HG03045 (cell line): Measurements from ENCODE around the gene MIPEP.
"Not testable (repeated sequence)": the region's sequence is repeated elsewhere in the genome, so short reads cannot be mapped to it uniquely, and the experiment has no call there.

Experiments
- ATAC-seq: cut with Tn5 transposase; IDR thresholded peaks from one replicate; pipeline ENCODE4 v1.9.1; 2021; ENCODE audit warnings: mild to moderate bottlenecking, moderate library complexity; ENCODE audit not compliant: unreplicated experiment

Gene MIPEP

GRCh38 chr13:23778002-23778652, 111.1 kb downstream of the MIPEP start:
- no peak for ATAC-seq

- peak; percentile 28 for ATAC-seq
Observed at GRCh38 chr13:23777575-23777870, 111.7 kb downstream of the MIPEP start.

- ATAC-seq: peak; percentile 80
Observed at GRCh38 chr13:23776698-23777574, 112.3 kb downstream of the MIPEP start.

- ATAC-seq: no peak
Observed at GRCh38 chr13:23772717-23773116, 116.5 kb downstream of the MIPEP start.

- ATAC-seq: no peak
Observed at GRCh38 chr13:23771956-23772355, 117.2 kb downstream of the MIPEP start.

GRCh38 chr13:23771552-23771951, 117.6 kb downstream of the MIPEP start:
- peak; percentile 70 for ATAC-seq

DNA sequence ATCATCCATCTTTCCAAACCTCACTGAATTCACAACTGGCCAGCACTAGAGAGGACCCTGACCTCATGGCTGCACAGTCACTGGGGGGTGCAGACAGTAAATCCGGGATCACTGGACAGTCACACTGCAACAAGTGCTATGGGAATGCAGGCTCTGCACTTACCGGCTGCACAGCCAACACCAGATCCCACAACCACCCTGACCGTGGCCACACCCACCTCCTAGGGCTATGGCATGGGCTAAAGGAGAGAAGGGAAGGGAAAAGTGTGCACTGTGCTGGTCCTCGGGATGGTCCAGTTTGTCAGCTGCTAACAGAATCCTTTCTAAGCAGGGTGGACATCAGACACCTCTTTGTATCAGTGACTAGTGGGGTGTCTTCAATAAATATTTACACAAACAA, 118.2 kb downstream of the MIPEP start:
- no peak for ATAC-seq

- no peak for ATAC-seq
Observed at GRCh38 chr13:23770428-23770827, 118.8 kb downstream of the MIPEP start.

GRCh38 chr13:23769401-23769800, 119.8 kb downstream of the MIPEP start:
- no peak for ATAC-seq

- no peak for ATAC-seq
Observed at GRCh38 chr13:23767838-23768237, 121.4 kb downstream of the MIPEP start.

DNA sequence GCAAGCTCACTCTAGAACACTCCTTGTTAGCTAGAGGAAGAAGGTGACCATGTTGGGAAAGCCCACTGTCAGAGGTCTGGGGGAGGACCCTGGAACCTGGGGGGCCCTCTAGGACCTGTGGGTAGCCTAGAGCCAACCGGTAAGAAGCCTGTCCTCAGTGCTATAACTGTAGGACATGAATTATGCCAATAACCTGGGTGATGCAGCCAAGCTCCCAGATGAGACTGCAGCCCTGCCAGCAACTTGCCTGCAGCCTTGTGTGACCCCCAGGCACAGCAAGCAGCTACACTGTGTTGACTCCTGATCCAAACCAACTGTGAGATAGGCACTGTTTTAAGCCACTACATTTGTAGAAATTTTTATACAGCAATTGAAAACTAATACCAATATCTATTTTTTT, 122.3 kb downstream of the MIPEP start:
- no peak for ATAC-seq

GRCh38 chr13:23766283-23766682, 122.9 kb downstream of the MIPEP start:
- no peak for ATAC-seq

- no peak for ATAC-seq
Observed at GRCh38 chr13:23765531-23765930, 123.7 kb downstream of the MIPEP start.

- ATAC-seq: no peak
Observed at GRCh38 chr13:23763318-23763717, 125.9 kb downstream of the MIPEP start.

DNA sequence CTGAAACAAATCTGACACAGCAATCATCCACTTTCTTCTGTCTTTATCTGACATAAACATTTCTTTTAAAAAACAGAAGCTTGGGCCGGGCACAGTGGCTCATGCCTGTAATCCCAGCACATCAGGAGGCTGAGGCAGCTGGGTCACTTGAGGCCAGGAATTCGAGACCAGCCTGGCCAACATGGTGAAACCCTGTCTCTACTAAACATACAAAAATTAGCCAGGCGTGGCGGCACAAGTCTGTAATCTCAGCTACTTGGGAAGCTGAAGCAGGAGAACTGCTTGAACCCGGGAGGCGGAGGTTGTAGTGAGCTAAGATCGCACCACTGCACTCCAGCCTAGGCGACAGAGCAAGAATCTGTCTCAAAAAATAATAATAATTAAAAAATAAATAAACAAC, 127.4 kb downstream of the MIPEP start:
- ATAC-seq: not testable (repeated sequence)

DNA sequence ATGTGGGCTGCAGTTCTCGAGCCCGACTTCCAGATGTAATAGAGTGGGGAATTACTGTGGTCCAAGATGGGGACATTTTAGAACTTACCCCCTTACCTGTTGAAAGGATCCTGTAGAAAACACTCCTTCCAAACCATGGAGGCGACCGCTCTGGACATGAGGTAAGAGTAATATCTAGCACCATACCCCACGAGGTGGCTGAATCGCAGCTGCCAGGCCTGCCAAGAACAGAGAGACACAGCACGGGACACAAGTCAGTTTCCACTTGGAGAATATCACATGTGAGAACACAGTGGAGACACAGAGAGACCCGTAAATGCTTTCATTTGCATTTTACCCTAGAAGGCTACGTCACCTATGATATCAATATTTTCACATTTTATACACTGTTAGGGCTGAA, 129.2 kb downstream of the MIPEP start:
- ATAC-seq: no peak

DNA sequence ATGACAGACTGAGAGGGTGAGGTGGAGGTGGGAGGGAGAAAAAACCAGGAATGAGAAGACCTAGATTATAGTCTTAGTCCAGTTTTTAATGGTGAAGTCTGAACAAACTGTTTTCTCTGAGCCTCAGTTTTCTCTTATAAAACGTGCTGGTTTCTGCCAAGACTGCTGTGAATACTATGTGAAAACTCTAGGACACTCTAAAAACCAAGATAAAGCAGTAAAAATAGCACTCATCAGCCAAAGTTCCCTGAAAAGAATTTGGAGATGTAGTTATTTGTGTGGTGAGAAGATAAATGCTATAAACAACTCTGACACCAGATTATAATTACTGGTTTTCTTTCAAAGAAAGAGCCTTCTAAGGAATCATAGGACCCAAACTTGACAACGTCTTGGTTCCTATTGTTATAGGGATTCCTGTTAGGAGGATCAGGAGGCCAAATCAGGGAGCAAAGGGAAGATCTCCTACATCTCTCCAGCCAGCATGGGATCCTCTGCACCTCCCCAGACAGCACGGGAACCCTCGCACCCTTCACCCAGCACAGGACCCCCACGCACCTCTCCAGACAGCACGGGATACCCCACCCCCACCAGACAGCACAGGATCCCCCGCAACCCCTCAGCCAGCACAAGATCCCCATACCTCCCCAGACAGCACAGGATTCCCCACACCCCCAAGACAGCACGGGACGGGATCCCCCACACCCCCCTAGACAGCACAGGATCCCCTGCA, 130.2 kb downstream of the MIPEP start:
- ATAC-seq: no peak

GRCh38 chr13:23754997-23755396, 134.2 kb downstream of the MIPEP start:
- no peak for ATAC-seq

DNA sequence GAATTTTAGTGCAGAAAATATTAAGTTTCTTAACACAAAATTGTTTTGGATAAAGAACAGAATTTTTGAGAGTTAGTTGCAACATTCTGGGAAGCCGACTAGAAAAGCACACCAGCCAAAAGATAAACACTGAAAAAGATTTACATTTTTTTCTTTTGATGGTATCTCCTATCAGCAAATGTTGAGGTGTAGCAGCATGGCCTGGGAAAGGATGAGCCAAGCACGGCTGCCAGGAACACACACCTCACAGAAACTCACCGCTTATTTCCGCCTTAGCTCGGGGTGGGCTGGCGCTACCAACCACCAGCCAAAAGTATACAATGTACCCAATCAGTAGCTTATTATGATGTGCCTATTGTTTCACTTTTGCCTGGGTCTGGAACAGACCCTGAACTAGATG, 134.7 kb downstream of the MIPEP start:
- ATAC-seq: no peak

DNA sequence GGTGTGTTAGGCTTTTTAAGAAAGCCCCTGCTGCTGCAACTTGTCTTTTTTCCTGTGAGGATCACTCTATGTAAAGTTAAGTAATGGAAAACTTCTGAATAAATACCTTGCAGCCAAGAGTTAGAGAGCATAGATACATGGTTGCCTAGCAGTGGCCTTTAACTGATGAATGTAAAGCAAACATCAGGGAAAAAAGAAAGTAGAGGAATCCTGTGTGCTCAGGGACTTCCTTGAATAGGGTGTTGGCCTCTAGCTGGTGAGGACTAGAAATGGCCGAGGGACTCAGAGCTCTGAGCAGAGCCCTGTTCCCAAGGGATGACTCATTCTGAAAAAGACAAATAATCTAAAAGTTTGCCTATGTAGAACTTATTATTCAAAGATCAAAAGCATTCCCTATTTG, 135.7 kb downstream of the MIPEP start:
- no peak for ATAC-seq

- peak; percentile 65 for ATAC-seq
Observed at GRCh38 chr13:23752111-23753001, 136.8 kb downstream of the MIPEP start.
